Astrocyte of the spinal cord (primary cell): Measurements from ENCODE around the gene SMPX.
"Not testable (repeated sequence)": the region's sequence is repeated elsewhere in the genome, so short reads cannot be mapped to it uniquely, and the experiment has no call there.

Source experiments
- DNase-seq: peaks from one replicate; pipeline ENCODE4 v3.0.0; 2011; ENCODE audit warnings: low read depth, low spot score
- H3K4me3 ChIP-seq: 2 replicates; pipeline ENCODE4 v1.5.1; 2011; ENCODE audit warnings: low read depth, mild to moderate bottlenecking, low read length, moderate library complexity
- in situ Hi-C: cut with HindIII; loops from 2 replicates; pipeline ENCODE4 v1.10.0; 2017; ENCODE audit warnings: low sequenced_read_pairs
- TF ChIP-seq, protein P1 (sequence below): IDR thresholded peaks from 2 replicates; pipeline ENCODE4 v1.5.1; 2012; ENCODE audit warnings: low read depth, mild to moderate bottlenecking, low read length, inconsistent platforms

The SMPX gene

DNA sequence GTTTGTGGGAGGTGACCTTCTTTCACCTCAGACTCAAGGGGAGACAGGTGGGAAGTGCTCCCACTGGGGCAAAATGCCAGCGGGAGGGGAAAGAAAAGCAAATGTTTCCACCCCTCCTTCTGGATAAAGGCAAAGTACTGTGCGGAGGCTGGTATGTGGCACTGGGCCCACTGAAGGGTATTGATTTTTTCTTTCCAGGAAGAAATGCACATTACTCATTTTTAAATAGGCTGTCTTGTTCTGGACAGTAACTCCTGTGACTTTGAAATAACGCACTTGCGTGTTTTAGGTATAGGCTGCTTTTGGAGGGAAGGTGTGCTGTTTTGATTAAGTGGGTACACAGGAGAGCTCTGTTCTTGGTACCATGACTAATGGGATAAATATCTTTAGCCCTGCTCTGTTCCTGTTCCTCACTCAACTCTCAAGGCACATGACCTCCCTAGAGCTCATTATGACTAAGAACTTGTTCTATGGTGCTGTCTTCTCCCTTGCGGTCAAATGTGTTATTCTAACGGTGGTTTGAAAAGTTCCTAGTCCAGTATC, 40.8 kb upstream of the SMPX start:
- no peak overlapping the region for H3K4me3 ChIP-seq
- DNase-seq: peak; percentile 80
- in situ Hi-C loops: no loop called here
- TF ChIP-seq, protein P1, sequence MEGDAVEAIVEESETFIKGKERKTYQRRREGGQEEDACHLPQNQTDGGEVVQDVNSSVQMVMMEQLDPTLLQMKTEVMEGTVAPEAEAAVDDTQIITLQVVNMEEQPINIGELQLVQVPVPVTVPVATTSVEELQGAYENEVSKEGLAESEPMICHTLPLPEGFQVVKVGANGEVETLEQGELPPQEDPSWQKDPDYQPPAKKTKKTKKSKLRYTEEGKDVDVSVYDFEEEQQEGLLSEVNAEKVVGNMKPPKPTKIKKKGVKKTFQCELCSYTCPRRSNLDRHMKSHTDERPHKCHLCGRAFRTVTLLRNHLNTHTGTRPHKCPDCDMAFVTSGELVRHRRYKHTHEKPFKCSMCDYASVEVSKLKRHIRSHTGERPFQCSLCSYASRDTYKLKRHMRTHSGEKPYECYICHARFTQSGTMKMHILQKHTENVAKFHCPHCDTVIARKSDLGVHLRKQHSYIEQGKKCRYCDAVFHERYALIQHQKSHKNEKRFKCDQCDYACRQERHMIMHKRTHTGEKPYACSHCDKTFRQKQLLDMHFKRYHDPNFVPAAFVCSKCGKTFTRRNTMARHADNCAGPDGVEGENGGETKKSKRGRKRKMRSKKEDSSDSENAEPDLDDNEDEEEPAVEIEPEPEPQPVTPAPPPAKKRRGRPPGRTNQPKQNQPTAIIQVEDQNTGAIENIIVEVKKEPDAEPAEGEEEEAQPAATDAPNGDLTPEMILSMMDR: no peak

DNA sequence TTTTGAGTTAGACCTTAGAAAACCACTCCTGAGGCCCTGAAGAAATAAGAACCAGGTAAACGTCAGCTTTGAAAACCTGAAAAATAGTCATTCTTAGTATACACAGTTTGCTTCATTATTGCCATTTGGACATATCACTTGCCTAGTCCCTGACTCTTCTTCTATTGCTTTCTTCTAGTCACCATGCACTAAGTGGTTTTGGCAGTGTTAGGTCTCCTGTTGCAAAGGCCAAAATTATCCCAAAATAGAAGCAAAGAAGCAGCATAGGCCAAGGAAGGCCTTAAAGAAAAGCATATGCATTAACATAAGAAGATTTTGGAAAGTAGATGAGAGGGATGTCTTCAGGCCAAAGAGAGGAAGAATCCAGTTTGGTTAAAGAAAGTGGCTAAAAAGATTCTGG, 24.1 kb upstream of the SMPX start:
- in situ Hi-C loops: no loop called here
- TF ChIP-seq, protein P1: no peak
- DNase-seq: no peak
- H3K4me3 ChIP-seq: no peak overlapping the region

DNA sequence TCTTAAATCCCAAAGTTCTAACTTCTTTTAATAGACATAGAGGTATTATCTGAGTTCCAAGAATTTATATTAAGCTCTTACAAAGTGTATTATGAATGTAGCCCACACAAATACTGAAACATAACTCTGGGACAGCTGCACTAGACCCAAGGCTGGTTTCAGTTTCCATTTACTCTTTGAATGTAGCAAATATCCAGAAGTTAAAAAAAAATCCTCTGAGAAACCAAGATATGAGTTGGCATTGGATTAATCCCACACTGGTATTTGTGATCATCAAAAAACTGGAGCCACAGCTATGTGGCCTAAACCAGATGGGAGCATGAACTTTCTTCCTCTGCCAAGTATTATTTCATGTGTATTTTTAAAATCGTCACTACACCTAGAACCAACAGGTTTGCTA, 23.6 kb upstream of the SMPX start:
- H3K4me3 ChIP-seq: no peak overlapping the region
- peak; percentile 44 for DNase-seq
- TF ChIP-seq, protein P1: no peak
- in situ Hi-C loops: no loop called here

DNA sequence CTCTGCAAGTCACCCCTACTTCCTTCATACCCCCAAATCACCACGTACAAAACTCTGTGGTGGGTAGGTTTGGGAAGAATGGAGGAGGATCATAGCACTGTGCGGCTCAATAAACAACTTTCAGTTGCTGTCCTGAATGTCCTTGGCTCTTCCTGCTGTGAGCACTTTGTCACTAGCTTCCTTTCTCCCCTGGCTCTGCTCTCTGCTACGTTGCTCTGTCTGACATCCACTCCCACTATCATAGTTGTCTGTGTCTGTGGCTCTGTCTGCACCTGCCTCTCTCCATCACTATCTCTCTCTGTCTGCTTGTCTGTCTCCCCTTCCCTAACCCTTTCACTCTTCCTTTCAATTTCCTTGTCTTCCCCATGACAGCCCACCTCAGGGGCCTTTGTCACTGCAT, 21.2 kb upstream of the SMPX start:
- in situ Hi-C loops: no loop called here
- no peak for DNase-seq
- TF ChIP-seq, protein P1: no peak
- no peak overlapping the region for H3K4me3 ChIP-seq

DNA sequence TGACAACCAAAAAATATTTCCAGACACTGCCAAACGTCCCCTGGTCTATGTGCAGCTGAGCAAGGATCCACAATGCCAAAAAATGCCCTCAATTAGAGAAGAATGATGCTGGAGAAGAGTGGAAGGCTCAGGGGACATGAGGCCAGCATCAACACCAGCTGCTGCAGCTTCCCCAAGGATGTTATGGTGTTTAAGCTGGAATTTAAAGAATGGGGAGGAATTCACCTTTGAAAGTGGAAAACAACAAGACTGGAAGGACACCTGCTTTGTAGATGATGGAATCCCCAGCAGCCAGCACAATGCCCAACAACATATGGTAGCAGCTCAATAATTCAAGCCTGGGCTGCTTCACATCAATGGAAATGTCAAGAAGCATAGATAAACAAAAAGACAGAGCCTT, 20.3 kb upstream of the SMPX start:
- in situ Hi-C loops: no loop called here
- TF ChIP-seq, protein P1: no peak
- H3K4me3 ChIP-seq: no peak overlapping the region
- DNase-seq: no peak

DNA sequence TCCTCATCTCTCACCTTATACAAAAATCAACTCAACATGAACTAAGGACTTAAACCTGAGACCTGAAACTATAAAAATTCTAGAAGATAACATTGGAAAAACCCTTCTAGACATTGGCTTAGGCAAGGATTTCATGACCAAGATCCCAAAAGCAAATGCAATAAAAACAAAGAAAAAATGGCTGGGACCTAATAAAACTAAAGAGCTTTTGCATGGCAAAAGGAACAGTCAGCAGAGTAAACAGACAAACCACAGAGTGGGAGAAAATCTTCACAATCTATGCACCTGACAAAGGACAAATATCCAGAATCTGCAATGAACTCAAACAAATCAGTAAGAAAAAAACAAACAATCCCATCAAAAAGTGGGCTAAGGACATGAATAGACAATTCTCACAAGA, 17.2 kb upstream of the SMPX start:
- in situ Hi-C loops, H3K4me3 ChIP-seq, DNase-seq: not testable (repeated sequence)

DNA sequence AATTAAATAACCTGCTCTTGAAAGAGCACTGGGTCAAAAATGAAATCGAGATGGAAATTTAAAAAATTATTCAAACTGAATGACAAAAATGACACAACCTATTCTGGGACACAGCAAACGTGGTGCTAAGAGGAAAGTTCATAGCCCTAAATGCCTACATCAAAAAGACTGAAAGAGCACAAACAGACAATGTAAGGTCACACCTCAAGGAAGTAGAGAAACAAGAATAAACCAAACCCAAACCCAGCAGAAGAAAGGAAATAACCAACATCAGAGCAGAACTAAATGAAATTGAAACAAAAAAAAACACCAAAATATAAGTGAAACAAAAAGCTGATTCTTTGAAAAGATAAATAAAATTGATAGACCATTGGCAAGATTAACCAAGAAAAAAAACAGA, 15.1 kb upstream of the SMPX start:
- DNase-seq, in situ Hi-C loops, H3K4me3 ChIP-seq: not testable (repeated sequence)
